ENCODE results near the gene ARAP2.

The ARAP2 gene

DNA sequence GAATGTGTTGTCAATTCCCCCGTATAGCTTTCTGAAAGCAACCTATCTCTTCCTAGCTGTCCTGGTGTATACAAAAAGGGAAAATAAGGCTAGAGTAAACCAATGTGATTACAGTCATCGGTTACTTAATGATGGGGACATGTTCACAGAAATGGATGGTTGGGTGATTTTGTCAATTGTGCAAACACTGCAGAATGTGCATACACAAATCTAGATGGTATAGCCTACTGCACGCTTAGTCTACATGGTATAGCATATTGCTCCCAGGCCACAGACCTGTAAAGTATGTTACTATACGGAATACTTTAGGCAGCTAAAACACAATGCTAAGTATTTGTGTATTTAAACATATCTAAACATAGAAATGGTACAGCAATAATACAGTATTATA, 42.2 kb upstream of the ARAP2 start:
- no peak for TF ChIP-seq RAD21 (IDR thresholded peaks at IDR 0.05; ENCODE audit: low read depth)
- TF ChIP-seq ZBTB7A (IDR thresholded peaks at IDR 0.05; ENCODE audit: low read depth), result no peak
- no peak for TF ChIP-seq FOXM1 (IDR thresholded peaks at IDR 0.05; ENCODE audit: borderline replicate concordance, low read depth)

DNA sequence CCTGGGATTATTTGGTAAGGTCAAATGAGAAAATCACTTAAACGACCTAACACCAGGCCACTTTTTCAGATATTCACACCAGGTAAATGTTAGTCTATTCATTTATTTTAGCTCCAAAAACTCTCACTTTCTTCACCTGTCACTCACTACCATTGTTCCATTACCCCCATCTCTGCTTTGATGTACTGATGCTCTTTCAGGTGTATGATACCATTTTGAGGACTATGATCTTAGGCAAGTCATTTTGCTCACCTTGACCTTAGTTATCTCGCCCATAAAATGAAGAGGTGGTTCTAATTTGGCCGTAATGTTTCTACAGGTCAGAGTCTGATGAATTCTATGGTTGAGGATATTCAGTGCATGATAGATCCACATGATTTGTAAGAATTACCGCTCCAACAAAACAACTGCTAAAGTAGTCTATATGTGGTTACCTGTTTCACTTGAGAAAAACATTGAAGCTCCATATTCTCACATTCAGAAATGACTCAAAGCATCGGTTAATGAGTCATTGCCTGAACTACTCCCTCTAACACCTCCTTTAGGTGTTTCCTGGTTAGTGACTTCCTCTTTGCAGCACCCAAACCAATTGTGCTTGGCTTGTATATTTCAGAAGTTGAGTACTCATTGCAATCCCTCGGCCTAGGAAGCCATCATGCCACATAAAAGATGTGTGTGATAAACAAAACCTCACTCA, 41.6 kb upstream of the ARAP2 start:
- no peak for TF ChIP-seq CREB1 (IDR thresholded peaks at IDR 0.05; ENCODE audit: low read depth)
- TF ChIP-seq, protein P1, sequence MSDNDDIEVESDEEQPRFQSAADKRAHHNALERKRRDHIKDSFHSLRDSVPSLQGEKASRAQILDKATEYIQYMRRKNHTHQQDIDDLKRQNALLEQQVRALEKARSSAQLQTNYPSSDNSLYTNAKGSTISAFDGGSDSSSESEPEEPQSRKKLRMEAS (IDR thresholded peaks at IDR 0.05), result no peak
- no peak for TF ChIP-seq FOXM1 (IDR thresholded peaks at IDR 0.05; ENCODE audit: borderline replicate concordance, low read depth)
- no peak for TF ChIP-seq TAF1 (IDR thresholded peaks at IDR 0.05; ENCODE audit: low read depth)
- TF ChIP-seq CEBPB (IDR thresholded peaks at IDR 0.05), result no peak
- no peak for TF ChIP-seq YY1 (IDR thresholded peaks at IDR 0.05; ENCODE audit: low read depth)
- TF ChIP-seq RAD21 (IDR thresholded peaks at IDR 0.05; ENCODE audit: low read depth), result no peak
- TF ChIP-seq, protein P2, sequence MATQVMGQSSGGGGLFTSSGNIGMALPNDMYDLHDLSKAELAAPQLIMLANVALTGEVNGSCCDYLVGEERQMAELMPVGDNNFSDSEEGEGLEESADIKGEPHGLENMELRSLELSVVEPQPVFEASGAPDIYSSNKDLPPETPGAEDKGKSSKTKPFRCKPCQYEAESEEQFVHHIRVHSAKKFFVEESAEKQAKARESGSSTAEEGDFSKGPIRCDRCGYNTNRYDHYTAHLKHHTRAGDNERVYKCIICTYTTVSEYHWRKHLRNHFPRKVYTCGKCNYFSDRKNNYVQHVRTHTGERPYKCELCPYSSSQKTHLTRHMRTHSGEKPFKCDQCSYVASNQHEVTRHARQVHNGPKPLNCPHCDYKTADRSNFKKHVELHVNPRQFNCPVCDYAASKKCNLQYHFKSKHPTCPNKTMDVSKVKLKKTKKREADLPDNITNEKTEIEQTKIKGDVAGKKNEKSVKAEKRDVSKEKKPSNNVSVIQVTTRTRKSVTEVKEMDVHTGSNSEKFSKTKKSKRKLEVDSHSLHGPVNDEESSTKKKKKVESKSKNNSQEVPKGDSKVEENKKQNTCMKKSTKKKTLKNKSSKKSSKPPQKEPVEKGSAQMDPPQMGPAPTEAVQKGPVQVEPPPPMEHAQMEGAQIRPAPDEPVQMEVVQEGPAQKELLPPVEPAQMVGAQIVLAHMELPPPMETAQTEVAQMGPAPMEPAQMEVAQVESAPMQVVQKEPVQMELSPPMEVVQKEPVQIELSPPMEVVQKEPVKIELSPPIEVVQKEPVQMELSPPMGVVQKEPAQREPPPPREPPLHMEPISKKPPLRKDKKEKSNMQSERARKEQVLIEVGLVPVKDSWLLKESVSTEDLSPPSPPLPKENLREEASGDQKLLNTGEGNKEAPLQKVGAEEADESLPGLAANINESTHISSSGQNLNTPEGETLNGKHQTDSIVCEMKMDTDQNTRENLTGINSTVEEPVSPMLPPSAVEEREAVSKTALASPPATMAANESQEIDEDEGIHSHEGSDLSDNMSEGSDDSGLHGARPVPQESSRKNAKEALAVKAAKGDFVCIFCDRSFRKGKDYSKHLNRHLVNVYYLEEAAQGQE (IDR thresholded peaks at IDR 0.05; ENCODE audit: low read depth), result no peak
- TF ChIP-seq TCF12 (IDR thresholded peaks at IDR 0.05; ENCODE audit: low read depth), result no peak
- TF ChIP-seq EGR1 (IDR thresholded peaks at IDR 0.05), result no peak
- no peak for TF ChIP-seq TEAD4 (IDR thresholded peaks at IDR 0.05)
- TF ChIP-seq EP300 (IDR thresholded peaks at IDR 0.05; ENCODE audit: borderline replicate concordance), result no peak
- no peak for TF ChIP-seq NFIC (IDR thresholded peaks at IDR 0.05)
- TF ChIP-seq, protein P3, sequence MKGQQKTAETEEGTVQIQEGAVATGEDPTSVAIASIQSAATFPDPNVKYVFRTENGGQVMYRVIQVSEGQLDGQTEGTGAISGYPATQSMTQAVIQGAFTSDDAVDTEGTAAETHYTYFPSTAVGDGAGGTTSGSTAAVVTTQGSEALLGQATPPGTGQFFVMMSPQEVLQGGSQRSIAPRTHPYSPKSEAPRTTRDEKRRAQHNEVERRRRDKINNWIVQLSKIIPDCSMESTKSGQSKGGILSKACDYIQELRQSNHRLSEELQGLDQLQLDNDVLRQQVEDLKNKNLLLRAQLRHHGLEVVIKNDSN (IDR thresholded peaks at IDR 0.05), result no peak
- no peak for TF ChIP-seq ZBTB7A (IDR thresholded peaks at IDR 0.05; ENCODE audit: low read depth)

DNA sequence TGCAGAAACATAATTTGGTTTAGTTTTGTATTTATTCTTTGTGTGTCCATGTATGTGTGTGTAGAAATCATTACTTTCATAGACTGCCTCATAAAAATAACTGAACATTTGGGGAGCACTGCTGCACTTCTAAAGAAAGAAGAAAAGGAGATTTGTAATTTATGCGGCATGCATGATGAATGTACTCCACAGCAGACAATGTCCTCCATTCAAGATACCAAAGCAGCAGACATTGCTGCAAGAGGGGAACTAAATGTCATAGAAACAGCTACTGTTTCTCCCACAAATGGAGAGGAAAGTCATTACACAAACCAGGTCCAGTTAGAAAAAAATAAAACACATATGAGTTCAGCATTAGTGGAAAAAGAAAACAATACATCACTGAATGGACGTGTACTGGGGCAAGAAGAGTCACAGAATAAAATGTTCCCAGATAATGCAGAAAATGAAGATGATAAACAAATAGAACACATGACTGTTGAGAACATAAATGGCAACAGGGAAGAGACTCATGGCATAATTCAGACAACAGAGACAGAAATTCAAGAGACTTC, 39.7 kb upstream of the ARAP2 start:
- TF ChIP-seq ZBTB7A (IDR thresholded peaks at IDR 0.05; ENCODE audit: low read depth) (no peak), TCF12 (IDR thresholded peaks at IDR 0.05; ENCODE audit: low read depth) (no peak), TAF1 (IDR thresholded peaks at IDR 0.05; ENCODE audit: low read depth) (no peak), TEAD4 (IDR thresholded peaks at IDR 0.05) (no peak), RAD21 (IDR thresholded peaks at IDR 0.05; ENCODE audit: low read depth) (no peak), EP300 (IDR thresholded peaks at IDR 0.05; ENCODE audit: borderline replicate concordance) (no peak), NFIC (IDR thresholded peaks at IDR 0.05) (no peak), EGR1 (IDR thresholded peaks at IDR 0.05) (no peak), YY1 (IDR thresholded peaks at IDR 0.05; ENCODE audit: low read depth) (no peak), FOXM1 (IDR thresholded peaks at IDR 0.05; ENCODE audit: borderline replicate concordance, low read depth) (no peak), CREB1 (IDR thresholded peaks at IDR 0.05; ENCODE audit: low read depth) (no peak), CEBPB (IDR thresholded peaks at IDR 0.05) (no peak)
- TF ChIP-seq, protein P3 (IDR thresholded peaks at IDR 0.05), result no peak
- TF ChIP-seq, protein P1 (IDR thresholded peaks at IDR 0.05), result no peak
- TF ChIP-seq, protein P2 (IDR thresholded peaks at IDR 0.05; ENCODE audit: low read depth), result no peak

DNA sequence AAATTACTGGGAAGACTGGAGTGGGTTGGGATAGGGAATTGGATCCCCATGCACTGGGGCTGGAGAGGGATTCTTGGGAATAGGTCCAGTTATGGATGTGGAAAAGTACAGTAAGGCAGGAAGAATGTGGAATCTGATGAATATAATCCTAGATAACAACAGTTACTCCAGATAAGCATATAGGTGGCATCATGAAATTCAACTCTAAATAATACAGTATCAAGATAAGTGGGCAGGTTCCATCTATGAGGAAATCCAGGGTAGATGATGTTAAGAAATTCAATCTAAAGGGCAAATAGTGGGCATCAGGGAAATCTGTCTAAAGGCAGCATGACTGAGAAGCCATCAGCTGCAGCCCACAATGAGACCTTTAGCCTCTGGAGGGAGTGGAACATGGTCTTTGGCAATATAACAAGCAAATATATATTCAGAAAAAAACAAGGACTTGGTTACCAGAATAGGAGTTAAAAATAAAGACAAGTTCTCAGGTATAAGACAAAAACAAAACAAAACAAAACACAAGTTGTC, 38.3 kb upstream of the ARAP2 start:
- TF ChIP-seq NFIC (IDR thresholded peaks at IDR 0.05), result no peak
- TF ChIP-seq TEAD4 (IDR thresholded peaks at IDR 0.05), result no peak
- no peak for TF ChIP-seq ZBTB7A (IDR thresholded peaks at IDR 0.05; ENCODE audit: low read depth)
- TF ChIP-seq, protein P1 (IDR thresholded peaks at IDR 0.05), result no peak
- TF ChIP-seq, protein P3 (IDR thresholded peaks at IDR 0.05), result no peak
- no peak for TF ChIP-seq TAF1 (IDR thresholded peaks at IDR 0.05; ENCODE audit: low read depth)
